ENCODE data around the gene FIGLA.

DNA sequence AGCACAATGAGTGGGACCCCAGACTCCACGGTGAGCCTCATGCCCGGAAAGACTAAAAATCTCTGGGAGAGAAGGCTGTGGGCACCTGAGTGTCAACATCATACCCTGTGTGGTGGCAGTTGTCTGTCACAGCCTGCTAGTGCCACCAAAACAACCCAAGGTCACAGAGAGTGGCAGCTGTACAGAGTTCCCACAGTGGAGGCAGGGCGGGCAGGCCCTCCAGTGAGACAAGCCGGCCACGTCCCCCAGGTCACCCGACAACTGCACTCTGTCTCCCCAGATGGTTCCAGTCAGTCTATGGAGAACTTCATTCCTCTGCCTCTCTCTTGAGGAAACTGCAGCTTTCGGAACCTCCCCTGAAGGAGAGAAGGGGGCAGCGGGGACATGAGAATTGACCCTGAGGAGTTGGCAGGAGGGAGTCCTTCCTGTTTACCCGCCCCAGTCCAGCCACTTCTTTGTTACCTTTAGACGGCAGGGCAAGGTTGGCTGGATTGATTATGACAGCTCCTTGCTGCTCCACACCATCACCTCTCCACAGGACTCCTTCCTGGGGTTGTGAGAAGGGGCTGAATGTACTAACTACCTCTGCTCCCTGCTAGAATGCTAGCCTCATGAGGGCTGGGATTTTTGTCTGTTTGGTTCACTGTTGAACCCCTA is 11.3 kb upstream of the FIGLA start:
- TF ChIP-seq, protein P1, sequence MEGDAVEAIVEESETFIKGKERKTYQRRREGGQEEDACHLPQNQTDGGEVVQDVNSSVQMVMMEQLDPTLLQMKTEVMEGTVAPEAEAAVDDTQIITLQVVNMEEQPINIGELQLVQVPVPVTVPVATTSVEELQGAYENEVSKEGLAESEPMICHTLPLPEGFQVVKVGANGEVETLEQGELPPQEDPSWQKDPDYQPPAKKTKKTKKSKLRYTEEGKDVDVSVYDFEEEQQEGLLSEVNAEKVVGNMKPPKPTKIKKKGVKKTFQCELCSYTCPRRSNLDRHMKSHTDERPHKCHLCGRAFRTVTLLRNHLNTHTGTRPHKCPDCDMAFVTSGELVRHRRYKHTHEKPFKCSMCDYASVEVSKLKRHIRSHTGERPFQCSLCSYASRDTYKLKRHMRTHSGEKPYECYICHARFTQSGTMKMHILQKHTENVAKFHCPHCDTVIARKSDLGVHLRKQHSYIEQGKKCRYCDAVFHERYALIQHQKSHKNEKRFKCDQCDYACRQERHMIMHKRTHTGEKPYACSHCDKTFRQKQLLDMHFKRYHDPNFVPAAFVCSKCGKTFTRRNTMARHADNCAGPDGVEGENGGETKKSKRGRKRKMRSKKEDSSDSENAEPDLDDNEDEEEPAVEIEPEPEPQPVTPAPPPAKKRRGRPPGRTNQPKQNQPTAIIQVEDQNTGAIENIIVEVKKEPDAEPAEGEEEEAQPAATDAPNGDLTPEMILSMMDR (conservative IDR thresholded peaks at IDR 0.05), result no peak
- TF ChIP-seq ZFX (IDR thresholded peaks at IDR 0.05), result no peak

Measured in C4-2B (cell line).